ENCODE measurements around the gene CCDC112. TPM values are rescaled to one million over a fixed set of nuclear protein-coding genes. Genes with fewer than 3 reads are reported as not detected.

The CCDC112 gene
- total and polyA plus RNA-seq, 2 of the 4 experiments (the other 2 are of a cell fraction): 2.0 to 2.3 TPM

DNA sequence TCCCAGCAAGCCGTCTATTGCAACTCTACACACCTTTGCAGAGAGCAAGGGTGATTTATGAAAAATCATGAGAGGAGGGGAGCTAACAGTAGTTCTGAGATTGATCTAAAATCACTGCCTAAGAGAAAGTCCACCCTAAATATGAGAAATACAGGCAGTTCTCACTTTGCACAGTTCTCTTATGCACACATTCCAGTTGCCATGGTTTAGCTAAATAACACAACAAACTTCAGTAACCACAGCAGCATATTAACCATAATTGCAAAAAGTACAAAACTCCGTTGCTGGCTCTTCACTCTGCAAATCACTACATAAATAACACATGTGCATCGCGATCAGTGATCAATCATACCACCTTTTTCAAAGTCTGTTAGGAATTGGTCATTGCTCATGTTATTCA is 64.9 kb downstream of the CCDC112 start:
- intact Hi-C loops (cut with micrococcal nuclease): no loop called here
- Histone ChIP-seq H3K14ac (replicated peaks; ENCODE audit: low read depth, low read length) (no peak overlapping the region), H2BK5ac (ENCODE audit: low read depth, low read length, poor library complexity, severe bottlenecking) (no peak overlapping the region), H2BK15ac (ENCODE audit: low read depth, low read length) (no peak overlapping the region), H4K5ac (ENCODE audit: low read depth, low read length) (no peak overlapping the region), H2BK20ac (ENCODE audit: low read depth, low read length) (no peak overlapping the region), H2AK5ac (ENCODE audit: low read depth, low read length) (no peak overlapping the region), H4K20me1 (ENCODE audit: insufficient read depth, low read length) (no peaks in the 10 kb centered on the region), H3K36me3 (ENCODE audit: control insufficient read depth, insufficient read depth, low read length) (peaks cover 3% of the 10 kb centered on the region), H3K4me3 (ENCODE audit: insufficient read depth, low read depth, low read length) (no peak overlapping the region), H2BK120ac (ENCODE audit: low read depth, low read length) (no peak overlapping the region), H3K56ac (ENCODE audit: extremely low read depth, insufficient read depth, low read length) (no peak overlapping the region), H3K4ac (ENCODE audit: low read depth, low read length) (no peak overlapping the region), H3K4me2 (ENCODE audit: low read depth, low read length) (no peak overlapping the region), H4K8ac (ENCODE audit: low read depth in 2 of 2, low read length in 2 of 2) (no peak overlapping the region), H2AK9ac (replicated peaks; ENCODE audit: low read depth, low read length, poor library complexity) (no peak overlapping the region), H3K27me3 (ENCODE audit: control insufficient read depth, insufficient read depth, low read length) (no peaks in the 10 kb centered on the region), H3K9me3 (ENCODE audit: control insufficient read depth, insufficient read depth, low read length) (no peaks in the 10 kb centered on the region), H2AFZ (replicated peaks; ENCODE audit: low read length, poor library complexity) (no peak overlapping the region), H3K18ac (ENCODE audit: low read depth, low read length) (no peak overlapping the region), H3K23ac (ENCODE audit: low read depth, low read length) (no peak overlapping the region), H3K79me1 (ENCODE audit: low read depth in 1 of 2, low read length in 2 of 2) (peaks cover 8 to 9% of the 10 kb centered on the region in 2 experiments; a peak in 2 of 4 replicates), H3K9ac (ENCODE audit: low read depth, low read length) (no peak overlapping the region), H3K27ac (ENCODE audit: insufficient read depth, low read length) (no peak overlapping the region), H4K91ac (ENCODE audit: insufficient read depth, low read depth, low read length) (no peak overlapping the region), H3K4me1 (ENCODE audit: control insufficient read depth, insufficient read depth, low read length) (no peaks in the 10 kb centered on the region), H3K9me1 (ENCODE audit: insufficient read depth, low read length) (0 out of 2 replicates have a peak, but pooled peaks cover 3% of the 10 kb centered on the region)
- no peak for ATAC-seq (ENCODE audit: low read depth)
- CTCF ChIA-PET: no interaction called here
- no peak for DNase-seq
- no CpG with 5 or more reads among the region's 4 CpGs for whole genome bisulfite sequencing, 2 experiments (ENCODE audit: extremely low coverage in 2 of 2, insufficient read length in 1 of 2)
- in situ Hi-C loops (cut with MboI; ENCODE audit: low sequenced_read_pairs): no loop called here
- no TSS peak for BruUV-seq (replicated peaks)
- dilution Hi-C loops (cut with HindIII; ENCODE audit: low sequenced_read_pairs, unreplicated experiment): no loop called here
- POLR2A ChIA-PET (ENCODE audit: unreplicated experiment): no interaction called here
- TF ChIP-seq FOS (IDR thresholded peaks at IDR 0.05; ENCODE audit: low read depth, low read length): no peak
- TF ChIP-seq CEBPB (IDR thresholded peaks at IDR 0.05; ENCODE audit: low read depth, low read length): no peak
- no peak for TF ChIP-seq NFE2L2 (IDR thresholded peaks at IDR 0.05; ENCODE audit: low read depth, low read length)
- TF ChIP-seq, protein P1, sequence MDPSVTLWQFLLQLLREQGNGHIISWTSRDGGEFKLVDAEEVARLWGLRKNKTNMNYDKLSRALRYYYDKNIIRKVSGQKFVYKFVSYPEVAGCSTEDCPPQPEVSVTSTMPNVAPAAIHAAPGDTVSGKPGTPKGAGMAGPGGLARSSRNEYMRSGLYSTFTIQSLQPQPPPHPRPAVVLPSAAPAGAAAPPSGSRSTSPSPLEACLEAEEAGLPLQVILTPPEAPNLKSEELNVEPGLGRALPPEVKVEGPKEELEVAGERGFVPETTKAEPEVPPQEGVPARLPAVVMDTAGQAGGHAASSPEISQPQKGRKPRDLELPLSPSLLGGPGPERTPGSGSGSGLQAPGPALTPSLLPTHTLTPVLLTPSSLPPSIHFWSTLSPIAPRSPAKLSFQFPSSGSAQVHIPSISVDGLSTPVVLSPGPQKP (IDR thresholded peaks at IDR 0.05; ENCODE audit: borderline replicate concordance, low read depth, low read length): no peak
- TF ChIP-seq, protein P2, sequence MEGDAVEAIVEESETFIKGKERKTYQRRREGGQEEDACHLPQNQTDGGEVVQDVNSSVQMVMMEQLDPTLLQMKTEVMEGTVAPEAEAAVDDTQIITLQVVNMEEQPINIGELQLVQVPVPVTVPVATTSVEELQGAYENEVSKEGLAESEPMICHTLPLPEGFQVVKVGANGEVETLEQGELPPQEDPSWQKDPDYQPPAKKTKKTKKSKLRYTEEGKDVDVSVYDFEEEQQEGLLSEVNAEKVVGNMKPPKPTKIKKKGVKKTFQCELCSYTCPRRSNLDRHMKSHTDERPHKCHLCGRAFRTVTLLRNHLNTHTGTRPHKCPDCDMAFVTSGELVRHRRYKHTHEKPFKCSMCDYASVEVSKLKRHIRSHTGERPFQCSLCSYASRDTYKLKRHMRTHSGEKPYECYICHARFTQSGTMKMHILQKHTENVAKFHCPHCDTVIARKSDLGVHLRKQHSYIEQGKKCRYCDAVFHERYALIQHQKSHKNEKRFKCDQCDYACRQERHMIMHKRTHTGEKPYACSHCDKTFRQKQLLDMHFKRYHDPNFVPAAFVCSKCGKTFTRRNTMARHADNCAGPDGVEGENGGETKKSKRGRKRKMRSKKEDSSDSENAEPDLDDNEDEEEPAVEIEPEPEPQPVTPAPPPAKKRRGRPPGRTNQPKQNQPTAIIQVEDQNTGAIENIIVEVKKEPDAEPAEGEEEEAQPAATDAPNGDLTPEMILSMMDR (conservative IDR thresholded peaks at IDR 0.05; ENCODE audit: low read depth, low read length): no peak
- no peak for TF ChIP-seq RAD21 (IDR thresholded peaks at IDR 0.05; ENCODE audit: low read length)
- TF ChIP-seq RFX5 (IDR thresholded peaks at IDR 0.05; ENCODE audit: low read depth, low read length): no peak
- no peak for TF ChIP-seq CHD1 (IDR thresholded peaks at IDR 0.05; ENCODE audit: low read depth, low read length)
- no peak for TF ChIP-seq BHLHE40 (IDR thresholded peaks at IDR 0.05; ENCODE audit: low read depth, low read length)
- TF ChIP-seq, protein P3, sequence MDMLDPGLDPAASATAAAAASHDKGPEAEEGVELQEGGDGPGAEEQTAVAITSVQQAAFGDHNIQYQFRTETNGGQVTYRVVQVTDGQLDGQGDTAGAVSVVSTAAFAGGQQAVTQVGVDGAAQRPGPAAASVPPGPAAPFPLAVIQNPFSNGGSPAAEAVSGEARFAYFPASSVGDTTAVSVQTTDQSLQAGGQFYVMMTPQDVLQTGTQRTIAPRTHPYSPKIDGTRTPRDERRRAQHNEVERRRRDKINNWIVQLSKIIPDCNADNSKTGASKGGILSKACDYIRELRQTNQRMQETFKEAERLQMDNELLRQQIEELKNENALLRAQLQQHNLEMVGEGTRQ (IDR thresholded peaks at IDR 0.05; ENCODE audit: low read depth, low read length): no peak
- TF ChIP-seq MAZ (IDR thresholded peaks at IDR 0.05; ENCODE audit: borderline replicate concordance, low read depth, low read length): no peak
- TF ChIP-seq MAFK (IDR thresholded peaks at IDR 0.05; ENCODE audit: low read depth, low read length): no peak
- no peak for TF ChIP-seq RCOR1 (IDR thresholded peaks at IDR 0.05; ENCODE audit: insufficient replicate concordance, low read length)

All from IMR-90 (cell line).